Stimulated activated CD8-positive, alpha-beta memory T cell treated with anti-CD3 and anti-CD28 coated beads, Interleukin-4, amount 100 ng/mL, for 48 hours (primary cell): ENCODE results near the gene HAT1.
"Not testable (repeated sequence)": the region's sequence is repeated elsewhere in the genome, so short reads cannot be mapped to it uniquely, and the experiment has no call there.

Source experiments
- DNase-seq: peaks from one replicate; pipeline ENCODE4 v3.0.0-alpha.2; 2020

Gene HAT1

DNA sequence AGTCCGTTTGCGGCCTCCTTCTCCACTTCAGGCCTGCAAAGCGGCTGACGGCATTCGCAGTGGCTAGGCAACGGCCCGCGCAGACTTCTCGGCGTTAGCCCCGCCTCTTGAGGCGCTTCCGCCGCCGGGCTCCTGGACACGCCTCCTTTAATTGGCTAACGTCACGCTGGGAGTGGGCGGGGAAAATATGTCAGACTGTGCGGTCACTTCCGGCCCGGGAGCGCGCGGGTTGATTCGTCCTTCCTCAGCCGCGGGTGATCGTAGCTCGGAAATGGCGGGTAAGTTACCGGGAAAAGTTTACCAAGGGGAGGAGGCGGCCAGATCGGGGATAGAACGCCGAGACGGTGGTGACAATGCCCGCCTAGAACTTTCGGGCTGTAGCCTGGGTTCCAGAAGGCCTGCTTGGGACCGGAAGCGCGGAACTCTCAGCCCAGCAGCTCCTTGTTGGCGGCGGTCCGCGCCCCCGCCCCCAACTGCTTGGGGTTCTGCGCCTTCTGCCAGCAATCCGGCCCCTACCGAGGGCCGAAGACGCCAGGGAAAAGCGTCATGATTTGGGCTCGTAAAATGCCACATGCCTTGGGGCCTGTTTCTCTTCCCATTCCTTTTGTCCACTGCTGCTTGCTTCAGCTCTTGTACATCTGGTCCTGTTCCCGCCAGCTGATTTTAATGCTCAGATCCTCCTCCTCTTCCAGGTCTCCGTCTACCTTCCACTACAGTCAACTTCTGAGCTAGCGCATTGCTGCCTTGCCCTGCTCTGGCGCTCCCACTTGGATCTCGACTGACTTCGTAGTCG lies at the start of gene HAT1:
TSS of gene HAT1 (plus strand) at position 232 of the 793 bp plus-strand sequence. CDS start at position 272, 40 bp downstream.
- DNase-seq, result peak; percentile 99

- no peak for DNase-seq
Observed at GRCh38 chr2:171874517-171874916, 47.7 kb upstream of the HAT1 start.

GRCh38 chr2:171874963-171875362 lies 47.3 kb upstream of the HAT1 start:
- DNase-seq, result no peak

DNA sequence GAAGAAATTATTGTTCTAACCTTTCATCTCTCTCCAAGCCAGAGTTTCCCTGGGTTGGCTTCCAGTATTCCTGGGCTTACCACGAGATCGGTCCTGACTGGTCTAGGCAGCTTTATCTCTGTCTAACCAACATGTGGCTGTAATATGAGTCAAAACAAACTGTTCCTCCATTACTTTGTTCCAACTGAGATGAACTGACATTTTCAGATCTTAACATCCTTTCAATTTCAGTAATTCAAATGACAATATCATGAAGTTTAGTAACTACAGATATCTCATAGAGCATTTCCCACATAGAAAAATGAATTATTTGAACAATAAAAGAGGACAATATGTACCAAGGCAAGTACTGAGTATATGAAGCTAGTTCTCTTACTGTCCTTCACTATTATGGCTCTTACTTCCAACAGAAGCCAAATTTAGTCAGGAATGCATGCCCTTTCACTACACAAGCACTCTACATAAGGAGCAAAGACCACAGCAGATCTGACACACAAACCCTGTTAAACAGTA lies 43.7 kb upstream of the HAT1 start:
- no peak for DNase-seq

- DNase-seq, result no peak
Observed at GRCh38 chr2:171879865-171880264, 42.4 kb upstream of the HAT1 start.

GRCh38 chr2:171880774-171881173 lies 41.5 kb upstream of the HAT1 start:
- no peak for DNase-seq

GRCh38 chr2:171882089-171882769 lies 40.0 kb upstream of the HAT1 start:
- no peak for DNase-seq

DNA sequence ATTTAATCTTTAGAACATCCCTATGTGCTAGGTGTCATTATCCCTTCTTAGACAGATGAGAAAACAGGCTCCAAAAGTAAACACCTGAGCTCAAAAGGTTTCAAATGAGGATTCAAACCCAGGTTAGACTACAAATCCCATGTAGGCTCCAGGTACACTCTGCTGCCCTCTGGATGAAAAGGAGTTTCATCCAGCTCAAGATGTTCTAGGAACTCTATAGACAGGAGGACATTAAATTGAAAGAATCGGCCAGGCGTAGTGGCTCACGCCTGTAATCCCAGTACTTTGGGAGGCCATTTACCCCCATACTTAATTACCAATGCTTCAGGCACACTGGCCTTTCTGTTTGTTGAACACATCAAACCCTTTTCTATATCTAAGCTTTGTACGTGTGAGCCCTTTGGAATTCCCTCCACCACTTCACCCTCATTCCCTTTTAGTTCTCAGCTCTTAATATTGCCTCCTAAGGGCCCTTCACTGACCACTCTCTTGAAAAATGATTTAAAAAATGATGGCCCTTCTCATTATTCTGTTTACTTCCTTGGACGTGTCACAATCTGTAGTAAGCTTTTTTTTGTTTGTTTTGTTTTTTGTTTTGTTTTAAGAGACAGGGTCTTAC lies 38.9 kb upstream of the HAT1 start:
- DNase-seq, result no peak

GRCh38 chr2:171889333-171889732 lies 32.9 kb upstream of the HAT1 start:
- DNase-seq, result no peak

DNA sequence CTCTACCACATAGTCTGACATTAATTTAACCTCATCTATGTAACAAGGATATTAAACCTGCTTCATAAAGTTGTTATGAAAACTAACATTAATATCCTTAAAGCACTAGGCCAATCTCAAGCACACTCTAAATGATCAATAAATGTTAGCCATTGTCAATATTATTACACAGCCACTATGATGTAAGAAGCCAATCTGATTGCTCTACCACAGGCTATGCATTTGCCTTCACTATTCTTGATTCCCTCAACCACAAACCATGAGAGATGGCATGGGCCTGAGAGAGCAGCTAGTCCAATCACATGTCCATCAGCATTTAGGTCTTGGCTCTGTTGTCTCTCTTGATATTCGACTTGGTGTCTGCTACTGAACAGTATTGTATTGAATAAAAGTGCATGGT lies 32.5 kb upstream of the HAT1 start:
- DNase-seq, result no peak

GRCh38 chr2:171893196-171893823 lies 29.0 kb upstream of the HAT1 start:
- DNase-seq, result no peak

DNA sequence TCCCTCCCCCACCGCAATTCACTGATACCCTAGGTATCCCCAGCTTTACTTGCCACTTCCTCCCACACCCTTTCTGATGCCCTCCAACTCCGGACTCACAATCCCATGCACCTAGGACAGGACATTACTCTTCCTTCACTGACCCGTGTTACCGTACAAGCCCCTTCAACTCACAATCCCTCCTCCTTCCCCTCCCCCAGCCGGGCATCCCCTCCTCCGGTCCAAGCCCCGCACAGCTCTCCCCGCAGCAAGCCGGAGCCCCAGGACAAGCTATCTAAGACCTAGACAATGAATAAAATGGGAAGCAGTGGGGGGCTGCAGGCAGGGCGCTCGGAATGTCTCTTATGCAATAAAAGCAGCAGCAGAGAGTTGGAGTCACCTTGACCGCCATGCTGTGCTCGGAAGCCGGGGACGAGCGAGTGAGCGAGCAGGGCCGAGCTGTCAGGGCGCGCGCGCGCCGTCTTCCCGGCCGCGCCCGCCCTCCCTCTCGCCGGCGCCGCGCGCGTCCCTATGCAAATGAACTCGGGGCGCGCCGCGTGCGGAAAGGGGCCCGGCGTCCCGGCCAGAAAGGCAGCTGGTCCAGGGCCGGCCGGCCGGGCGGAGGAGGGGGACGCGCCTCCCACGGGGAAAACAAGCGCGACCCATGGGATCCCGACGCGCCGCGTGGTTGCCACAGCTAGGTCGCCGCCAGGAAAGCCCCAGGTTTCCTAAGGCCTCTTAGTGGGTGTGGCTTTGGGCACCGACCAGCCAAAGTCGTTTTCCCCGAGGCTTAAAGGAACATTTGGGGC lies 28.2 kb upstream of the HAT1 start, which contains the start of gene SLC25A12:
TSS of gene SLC25A12 (minus strand) at position 421 of the 788 bp plus-strand sequence. CDS start at position 391, 30 bp downstream.
- DNase-seq, result peak; percentile 84

- no peak for DNase-seq
Observed at GRCh38 chr2:171894612-171894947, 27.7 kb upstream of the HAT1 start.

DNA sequence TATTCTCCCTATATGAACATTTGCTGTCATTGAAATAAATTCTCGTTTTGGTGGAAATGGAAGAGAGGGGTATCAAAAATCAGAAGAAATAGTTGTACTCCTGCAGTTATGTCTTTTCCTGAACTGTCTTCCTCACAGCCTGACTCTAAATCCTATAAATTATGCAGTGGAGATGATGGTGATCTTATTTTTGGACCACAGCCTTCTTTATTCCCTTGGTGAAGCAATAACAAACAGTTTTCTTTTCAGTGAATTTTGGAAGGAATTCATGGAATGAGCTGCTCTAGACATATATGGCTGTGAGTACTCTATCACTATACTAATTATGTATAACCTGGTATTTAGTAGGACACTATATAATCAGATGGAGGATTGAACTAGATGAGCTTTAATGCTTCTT lies 26.5 kb upstream of the HAT1 start:
- no peak for DNase-seq

- DNase-seq, result not testable (repeated sequence)
Observed at GRCh38 chr2:171899623-171900282, 22.5 kb upstream of the HAT1 start.

DNA sequence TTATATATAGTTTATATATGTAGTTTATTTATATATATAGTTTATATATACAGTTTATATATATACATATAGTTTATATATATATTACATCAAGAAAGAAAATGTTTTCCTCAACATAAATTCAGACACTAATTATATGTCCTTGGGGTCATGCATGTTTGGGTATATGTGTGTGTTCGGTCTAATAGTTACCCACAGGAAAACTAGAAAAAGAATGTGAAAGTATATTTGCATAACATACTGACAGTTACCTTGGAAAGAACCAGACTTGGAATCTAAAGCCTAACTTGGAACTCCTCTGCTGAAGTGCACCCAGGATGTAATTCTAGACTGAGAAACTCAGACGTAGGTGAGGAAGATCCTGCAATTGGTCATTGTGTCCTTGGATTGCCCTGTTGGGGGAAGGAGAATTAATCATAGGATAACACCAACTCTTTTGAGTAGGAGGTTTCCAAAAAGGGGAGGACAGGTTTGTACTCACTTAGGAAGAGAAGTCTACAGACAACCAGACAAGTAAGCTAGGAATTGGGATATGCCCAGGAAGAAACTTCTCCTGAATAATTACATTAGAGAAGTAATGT lies 19.3 kb upstream of the HAT1 start:
- DNase-seq, result no peak

- no peak for DNase-seq
Observed at GRCh38 chr2:171908235-171908634, 14.0 kb upstream of the HAT1 start.

DNA sequence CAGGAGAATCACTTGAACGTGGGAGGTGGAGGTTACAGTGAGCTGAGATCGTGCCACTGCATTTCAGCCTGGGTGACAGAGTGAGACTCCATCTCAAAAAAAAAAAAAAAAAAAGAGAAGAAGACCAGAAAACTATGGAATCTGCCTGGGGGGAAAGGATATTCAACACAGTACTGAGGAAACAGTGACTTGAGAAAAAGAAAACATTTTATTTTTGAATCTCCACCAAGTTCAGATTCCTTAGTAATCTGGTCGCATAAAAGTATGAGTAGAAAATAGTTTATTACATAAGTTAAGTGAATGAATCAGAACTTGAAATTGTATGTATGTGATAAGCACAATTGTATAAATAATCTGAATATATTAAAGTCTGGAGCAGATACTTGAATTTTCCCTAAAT lies 13.0 kb upstream of the HAT1 start:
- no peak for DNase-seq

DNA sequence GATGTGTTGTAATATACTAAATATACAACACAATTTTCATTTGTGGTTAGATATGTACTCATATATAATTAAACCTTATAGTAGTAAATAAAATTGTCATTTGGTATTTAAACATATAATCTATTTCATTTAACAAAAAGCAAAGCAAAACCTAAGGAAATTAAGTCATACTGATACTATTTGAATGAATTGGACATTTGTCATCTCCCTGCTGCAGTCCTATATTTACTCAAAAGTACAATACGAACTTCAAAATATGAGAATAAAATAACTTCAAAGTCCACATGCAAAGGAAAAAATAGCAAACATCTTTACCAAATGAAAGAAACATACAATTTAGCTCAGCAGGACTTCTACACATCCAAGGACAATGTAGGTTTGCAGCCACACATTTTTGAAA lies 11.8 kb upstream of the HAT1 start:
- DNase-seq, result no peak

DNA sequence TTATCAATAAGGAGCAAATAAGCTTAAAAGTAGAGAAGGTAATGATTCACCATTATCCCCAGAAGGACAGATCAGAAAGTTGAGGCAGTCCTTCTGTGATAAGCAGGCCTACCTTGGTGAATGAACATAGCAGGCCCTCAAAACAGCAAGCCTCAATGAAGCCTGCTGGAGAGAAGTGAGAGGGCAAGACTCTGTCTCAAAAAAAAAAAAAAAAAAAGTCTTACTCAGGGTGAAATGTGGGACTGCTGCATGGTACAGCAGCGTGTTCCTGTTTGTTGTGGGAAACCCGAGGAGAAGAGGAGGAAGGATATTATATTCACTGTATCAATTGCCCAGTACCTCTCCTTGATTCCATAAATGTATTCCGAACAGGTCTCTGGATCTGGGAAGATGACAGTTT lies 8.7 kb upstream of the HAT1 start:
- DNase-seq, result no peak

GRCh38 chr2:171919453-171919852 lies 2.8 kb upstream of the HAT1 start:
- no peak for DNase-seq

- DNase-seq, result no peak
Observed at GRCh38 chr2:171921970-171922229, 361 bp upstream of the HAT1 start.
